Progenitor cell of endocrine pancreas (in vitro differentiated cells): ENCODE measurements around the gene CTNNA2. TPM values are rescaled to one million over a fixed set of nuclear protein-coding genes. Genes with fewer than 3 reads are reported as not detected.

ENCODE experiments used
- DNase-seq: peaks from one replicate; pipeline ENCODE4 v3.0.0; 2021; ENCODE audit warnings: low spot score; ENCODE audit not compliant: unreplicated experiment
- H3K27ac Mint-ChIP-seq: 2 replicates; pipeline ENCODE4 v1.8.0; 2021; ENCODE audit warnings: mild to moderate bottlenecking, moderate library complexity, mixed read lengths
- H3K27me3 Mint-ChIP-seq: 2 replicates; pipeline ENCODE4 v1.8.0; 2021; ENCODE audit warnings: mixed read lengths
- H3K36me3 Mint-ChIP-seq: 2 replicates; pipeline ENCODE4 v1.8.0; 2022; ENCODE audit warnings: mixed read lengths; ENCODE audit not compliant: insufficient read depth
- H3K4me1 Mint-ChIP-seq: 2 replicates; pipeline ENCODE4 v1.8.0; 2021; ENCODE audit warnings: low read depth, mixed read lengths
- H3K4me3 Mint-ChIP-seq: 2 replicates; pipeline ENCODE4 v1.8.0; 2021; ENCODE audit warnings: low read depth, mild to moderate bottlenecking, moderate library complexity, mixed read lengths
- H3K9me3 Mint-ChIP-seq: 2 replicates; pipeline ENCODE4 v1.8.0; 2021; ENCODE audit warnings: low read depth, mixed read lengths
- CTCF ChIP-seq: fragments of 200-600 bp; sonication (generic); IDR thresholded peaks from one replicate; pipeline ENCODE4 v1.5.0; 2021; ENCODE audit warnings: antibody characterized with exemption, mild to moderate bottlenecking; ENCODE audit not compliant: unreplicated experiment
- total RNA-seq: library from RNA; stranded (reverse); gene quantifications from 2 replicates; pipeline ENCODE4 v1.2.1, GENCODE V29; 2021

CTNNA2 gene
- total RNA-seq, 1 donor from 2014 or later: 10.2 TPM

GRCh38 chr2:79916285-79916684, 403.4 kb downstream of the CTNNA2 start:
- Mint-ChIP-seq H3K36me3 (no peaks in the 10 kb centered on the region), H3K4me1 (peaks cover 3% of the 10 kb centered on the region), H3K27me3 (no peaks in the 10 kb centered on the region), H3K9me3 (peaks cover 9% of the 10 kb centered on the region), H3K27ac (no peak overlapping the region), H3K4me3 (no peak overlapping the region)
- DNase-seq: no peak
- no peak for TF ChIP-seq CTCF

GRCh38 chr2:79920512-79921076, 407.7 kb downstream of the CTNNA2 start:
- no peak for TF ChIP-seq CTCF
- Mint-ChIP-seq H3K4me1 (peaks cover 5% of the 10 kb centered on the region), H3K27me3 (peaks cover 2% of the 10 kb centered on the region), H3K9me3 (peaks cover 4% of the 10 kb centered on the region), H3K36me3 (no peaks in the 10 kb centered on the region), H3K27ac (no peak overlapping the region), H3K4me3 (no peak overlapping the region)
- DNase-seq: no peak

- Mint-ChIP-seq H3K4me1 (no peaks in the 10 kb centered on the region), H3K4me3 (no peak overlapping the region)
Observed at GRCh38 chr2:79929624-79930023, 416.8 kb downstream of the CTNNA2 start.

GRCh38 chr2:79935046-79935732, 422.3 kb downstream of the CTNNA2 start:
- no peak for DNase-seq
- Mint-ChIP-seq H3K36me3 (no peaks in the 10 kb centered on the region), H3K4me3 (no peak overlapping the region), H3K27me3 (no peaks in the 10 kb centered on the region), H3K4me1 (peaks cover 3% of the 10 kb centered on the region), H3K27ac (no peak overlapping the region), H3K9me3 (no peaks in the 10 kb centered on the region)
- TF ChIP-seq CTCF: no peak

More at GRCh38 chr2:79929624-79930023, 416.8 kb downstream of the CTNNA2 start:
- TF ChIP-seq CTCF: no peak
- Mint-ChIP-seq H3K27ac (no peak overlapping the region), H3K9me3 (no peaks in the 10 kb centered on the region), H3K27me3 (no peaks in the 10 kb centered on the region), H3K36me3 (no peaks in the 10 kb centered on the region)
- no peak for DNase-seq

- H3K36me3 Mint-ChIP-seq: no peaks in the 10 kb centered on the region
- DNase-seq: peak; percentile 16
- H3K27me3 Mint-ChIP-seq: no peaks in the 10 kb centered on the region
- peak; percentile 77 for TF ChIP-seq CTCF
- H3K27ac Mint-ChIP-seq: peak overlapping the region; percentile 72
- peak overlapping the region; percentile 60 for H3K4me3 Mint-ChIP-seq
- no peaks in the 10 kb centered on the region for H3K9me3 Mint-ChIP-seq
- peaks cover 3% of the 10 kb centered on the region for H3K4me1 Mint-ChIP-seq
Observed at GRCh38 chr2:79935771-79936657, 423.2 kb downstream of the CTNNA2 start.
